ENCODE results near the gene BSN.
"Not testable (repeated sequence)": the region's sequence is repeated elsewhere in the genome, so short reads cannot be mapped to it uniquely, and the experiment has no call there.

GRCh38 chr3:49688338-49689045 is 134.2 kb downstream of the BSN start:
- not testable (repeated sequence) for TF ChIP-seq POLR2A, TAF1 (IDR thresholded peaks at IDR 0.05; ENCODE audit: low read depth, low read length)

Data from GM12891 (cell line).